HCT116 (cell line): ENCODE data around the gene SNRPA1.

Experiments
- CEBPB ChIP-seq: IDR thresholded peaks from 2 replicates; pipeline ENCODE4 v1.6.1; 2012; ENCODE audit warnings: low read depth
- EGR1 ChIP-seq: IDR thresholded peaks from 2 replicates; pipeline ENCODE4 v1.6.1; 2012; ENCODE audit warnings: low read depth

DNA sequence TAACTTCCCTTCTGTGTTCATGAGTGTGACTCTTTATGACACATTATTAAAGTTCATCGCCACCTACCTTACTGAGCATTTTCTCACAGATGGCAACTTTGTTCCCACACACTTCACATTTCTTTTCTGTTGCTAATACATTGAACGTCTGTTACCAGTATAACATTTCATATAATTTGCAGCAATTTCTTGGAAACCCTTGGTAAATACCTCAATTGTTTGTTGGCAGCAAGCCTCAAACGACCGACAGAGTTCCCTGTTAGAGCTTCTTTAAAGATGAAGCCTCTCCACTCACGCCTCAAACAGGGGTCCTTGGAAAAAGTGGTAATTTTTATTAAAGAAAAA is 40.0 kb downstream of the SNRPA1 start:
- TF ChIP-seq CEBPB (no peak), EGR1 (no peak)
